Left lung (tissue), 10 donors: Measurements from ENCODE around the gene ZDHHC16. TPM values are rescaled to one million over a fixed set of nuclear protein-coding genes. Genes with fewer than 3 reads are reported as not detected.

Experiments
- ATAC-seq: fragments of 200-7000 bp; cut with Tn5 transposase; one replicate; pipeline ENCODE4 v1.9.1; 2020; ENCODE audit warnings: moderate library complexity
- DNase-seq, 4 donors: peaks; one replicate each; pipeline ENCODE4 v3.0.0-alpha.2; 2013 to 2020
- H3K27ac ChIP-seq, 2 donors: fragments of 200-600 bp; sonication (generic) in 1 of 2; one replicate each; pipeline versions ENCODE4 v1.5.0 to v1.8.0; 2020 to 2021
- H3K27me3 ChIP-seq, 2 donors: fragments of 200-600 bp; sonication (generic) in 1 of 2; one replicate each; pipeline versions ENCODE4 v1.5.0 to v1.8.0; 2020 to 2021
- H3K36me3 ChIP-seq, 2 donors: fragments of 200-600 bp; sonication (generic) in 1 of 2; one replicate each; pipeline versions ENCODE4 v1.5.0 to v1.8.0; 2020 to 2021
- H3K4me1 ChIP-seq, 2 donors: fragments of 200-600 bp; one replicate each; pipeline ENCODE4 v1.8.0; 2021
- H3K4me3 ChIP-seq, 2 donors: fragments of 200-600 bp; sonication (generic) in 1 of 2; one replicate each; pipeline versions ENCODE4 v1.5.0 to v1.8.0; 2020 to 2021; ENCODE audit warnings: mild to moderate bottlenecking in 1 of 2
- H3K9me3 ChIP-seq, 2 donors: fragments of 200-600 bp; sonication (generic) in 1 of 2; one replicate each; pipeline versions ENCODE4 v1.5.0 to v1.8.0; 2020 to 2021
- CTCF ChIP-seq, 2 donors: fragments of 200-600 bp; sonication (generic) in 1 of 2; IDR thresholded peaks; one replicate each; pipeline versions ENCODE4 v1.5.0 to v1.8.0; 2021; ENCODE audit warnings: antibody characterized with exemption in 2 of 2
- intact Hi-C, 2 donors: fragments of 100-400 bp; cut with DNase I; formaldehyde crosslinking; loops; one replicate each; pipeline versions ENCODE4 v1.11.2 to v1.14.2; 2022
- polyA plus RNA-seq, 6 donors: library from polyadenylated mRNA; unstranded; fragments of 120-200 nt; gene quantifications; one replicate each; pipeline ENCODE4 v1.2.1, GENCODE V29; 2013; ENCODE audit not compliant: insufficient read length in 6 of 6
- total RNA-seq, 2 donors: library from RNA; stranded (reverse); fragmentation: NEBNext Ultra II Directional; extraction: Animal tissue kit (Norgen Biotek cat#: 25700); gene quantifications; one replicate each; pipeline ENCODE4 v1.2.1, GENCODE V29; 2021
- donor health status: DM: no; HTN: yes; CAD: no.
- donor health status: DM: no; HTN: no; CAD: no.

Gene ZDHHC16
- total and polyA plus RNA-seq, 8 donors, result 44.8 to 65.2 (median 47.7) TPM

- H3K27ac ChIP-seq, result peak overlapping the region; percentile 29 to 40
- H3K9me3 ChIP-seq, result no peaks in the 10 kb centered on the region
- ATAC-seq (no peak), DNase-seq (peak in 1 of 4 donors; percentile 23)
- H3K4me1 ChIP-seq, result peaks cover 34 to 56% of the 10 kb centered on the region in 2 donors
- H3K4me3 ChIP-seq, result no peak overlapping the region
- TF ChIP-seq CTCF (IDR thresholded peaks at IDR 0.05), result no peak
- intact Hi-C loops, result no loop called here
- no peaks in the 10 kb centered on the region for H3K27me3 ChIP-seq
- H3K36me3 ChIP-seq, result peaks cover 0 to 6% of the 10 kb centered on the region in 2 donors
Measured at GRCh38 chr10:97494863-97495506, 49.0 kb downstream of the ZDHHC16 start.

- Histone ChIP-seq H3K4me3 (peak overlapping the region; percentile 73 to 96), H3K9me3 (no peaks in the 10 kb centered on the region), H3K36me3 (peaks cover 0 to 6% of the 10 kb centered on the region in 2 donors), H3K27ac (peak overlapping the region; percentile 91 to 93), H3K27me3 (no peaks in the 10 kb centered on the region), H3K4me1 (peaks cover 35 to 55% of the 10 kb centered on the region in 2 donors)
- intact Hi-C loops, result no loop called here
- TF ChIP-seq CTCF (IDR thresholded peaks at IDR 0.05), result no peak
- ATAC-seq, result peak; percentile 37
- DNase-seq, result peak in 3 of 4 donors; percentile 61 to 93 (median 84)
Measured at GRCh38 chr10:97497572-97498075, 51.6 kb downstream of the ZDHHC16 start.

- ATAC-seq (peak; percentile 90), DNase-seq (peak; percentile 98 to 100 (median 99))
- peak in 1 of 2 donors; percentile 22 for TF ChIP-seq CTCF (IDR thresholded peaks at IDR 0.05)
- no peaks in the 10 kb centered on the region for H3K27me3 ChIP-seq
- peak within 1 kb of the TSS; percentile 91 to 93 for H3K27ac ChIP-seq
- intact Hi-C loops, result no loop called here
- H3K36me3 ChIP-seq, result peaks cover 0 to 3% of the 10 kb centered on the region in 2 donors
- no peaks in the 10 kb centered on the region for H3K9me3 ChIP-seq
- peak within 1 kb of the TSS; percentile 73 to 96 for H3K4me3 ChIP-seq
- H3K4me1 ChIP-seq, result peaks cover 38 to 60% of the 10 kb centered on the region in 2 donors
Measured at GRCh38 chr10:97498076-97498840, 52.3 kb downstream of the ZDHHC16 start, which contains the start of gene MMS19. MMS19 (minus strand) TSS chr10:97498422; CDS start chr10:97498384, 38 bp downstream.

GRCh38 chr10:97498841-97499560 is 53.0 kb downstream of the ZDHHC16 start, which contains the start of gene UBTD1:
UBTD1 (plus strand) TSS chr10:97498924; CDS start chr10:97499204, 280 bp downstream.
- Histone ChIP-seq H3K36me3 (no peaks in the 10 kb centered on the region), H3K27ac (peak within 1 kb of the TSS; percentile 91 to 93), H3K9me3 (no peaks in the 10 kb centered on the region), H3K4me1 (peaks cover 37 to 58% of the 10 kb centered on the region in 2 donors), H3K27me3 (no peaks in the 10 kb centered on the region), H3K4me3 (peak within 1 kb of the TSS; percentile 73 to 96)
- DNase-seq (peak; percentile 35 to 89 (median 60)), ATAC-seq (peak; percentile 13)
- intact Hi-C loops, result no loop called here
- TF ChIP-seq CTCF (IDR thresholded peaks at IDR 0.05), result no peak
